Aorta (tissue), 5 donors: ENCODE data around the gene PTPRG. TPM values are rescaled to one million over a fixed set of nuclear protein-coding genes. Genes with fewer than 3 reads are reported as not detected.

Experiments used
- ATAC-seq: fragments of 200-7000 bp; cut with Tn5 transposase; one replicate; pipeline ENCODE4 v1.9.1; 2022; ENCODE audit warnings: moderate library complexity; ENCODE audit not compliant: low FRiP score
- DNase-seq, 2 donors: peaks; one replicate each; pipeline ENCODE4 v3.0.0-alpha.2; 2020
- H3K27ac ChIP-seq, 2 donors: one replicate each; pipeline ENCODE4 v1.5.1; 2013; ENCODE audit warnings: low read length in 2 of 2, mild to moderate bottlenecking in 2 of 2, moderate library complexity in 2 of 2, control low read depth in 1 of 2, inconsistent platforms in 1 of 2, low read depth in 1 of 2
- H3K27me3 ChIP-seq, 2 donors: one replicate each; pipeline ENCODE4 v1.6.1; 2013; ENCODE audit warnings: control low read depth in 1 of 2, low read length in 1 of 2, mild to moderate bottlenecking in 1 of 2, moderate library complexity in 1 of 2; ENCODE audit not compliant: insufficient read depth in 2 of 2, control insufficient read depth in 1 of 2
- H3K36me3 ChIP-seq, 2 donors: one replicate each; pipeline ENCODE4 v1.6.1; 2013; ENCODE audit warnings: control low read depth in 1 of 2, low read length in 1 of 2, mild to moderate bottlenecking in 1 of 2; ENCODE audit not compliant: insufficient read depth in 2 of 2, control insufficient read depth in 1 of 2
- H3K4me1 ChIP-seq, 2 donors: one replicate each; pipeline ENCODE4 v1.6.1; 2013; ENCODE audit warnings: low read length in 2 of 2, control low read depth in 1 of 2, mild to moderate bottlenecking in 1 of 2, moderate library complexity in 1 of 2; ENCODE audit not compliant: insufficient read depth in 2 of 2, control insufficient read depth in 1 of 2
- H3K4me3 ChIP-seq, 2 donors: one replicate each; pipeline ENCODE4 v1.5.1; 2013; ENCODE audit warnings: low read length in 2 of 2, control low read depth in 1 of 2, mild to moderate bottlenecking in 1 of 2
- H3K9me3 ChIP-seq: one replicate; pipeline ENCODE4 v1.6.1; 2013; ENCODE audit warnings: mild to moderate bottlenecking, low read length; ENCODE audit not compliant: control insufficient read depth
- WGBS, 2 donors: extraction: QIAGEN DNeasy Blood & Tissue Kit; methylation state at CpG; one replicate each; pipeline ENCODE4 v1.1.7; 2013; 5-methylcytosine and 5-hydroxymethylcytosine counted together
- intact Hi-C, 2 donors: fragments of 100-400 bp; cut with DNase I; formaldehyde crosslinking; loops; one replicate each; pipeline versions ENCODE4 v1.14.2 to v1.15.0; 2022
- polyA plus RNA-seq, 2 donors: library from polyadenylated mRNA; stranded (reverse); fragments of 200-250 nt; gene quantifications; one replicate each; pipeline ENCODE4 v1.2.3, GENCODE V29; 2013
- total RNA-seq, 2 donors: library from RNA; stranded (reverse); fragmentation: NEBNext Ultra II Directional; extraction: Animal tissue kit (Norgen Biotek cat#: 25700); gene quantifications; one replicate each; pipeline ENCODE4 v1.2.1, GENCODE V29; 2021
- donor health status: healthy with polysubstance abuse.
- donor health status: Bipolar disorder and iron deficiency.
- donor health status: DM: no; HTN: no; CAD: no.
- donor health status: DM: no; HTN: no; CAD: no.
- donor health status: DM: yes; HTN: yes; CAD: no.

PTPRG gene
- total and polyA plus RNA-seq, 4 donors: 5.3 to 150 (median 52.4) TPM

- ATAC-seq: no peak
- H3K4me3 ChIP-seq: no peak overlapping the region
- no peaks in the 10 kb centered on the region for H3K36me3 ChIP-seq
- no peaks in the 10 kb centered on the region for H3K9me3 ChIP-seq
- intact Hi-C loops: no loop called here
- H3K27me3 ChIP-seq: no peaks in the 10 kb centered on the region
- peaks cover 4 to 7% of the 10 kb centered on the region in 2 donors for H3K4me1 ChIP-seq
- H3K27ac ChIP-seq: no peak overlapping the region
- 93 to 94% methylated on average over 6 of the region's 6 CpGs for WGBS, 2 donors
- no peak for DNase-seq
These were observed 105.4 kb downstream of the PTPRG start for GRCh38 chr3:61666615-61667330.

- Histone ChIP-seq H3K4me1 (peaks cover 4 to 7% of the 10 kb centered on the region in 2 donors), H3K9me3 (no peaks in the 10 kb centered on the region), H3K36me3 (no peaks in the 10 kb centered on the region), H3K27ac (no peak overlapping the region), H3K4me3 (no peak overlapping the region), H3K27me3 (no peaks in the 10 kb centered on the region)
- no peak for ATAC-seq
- no peak for DNase-seq
- WGBS, 2 donors: 92 to 93% methylated on average over 6 of the region's 6 CpGs
- intact Hi-C loops: no loop called here
These were observed 106.0 kb downstream of the PTPRG start for GRCh38 chr3:61667383-61667782.

GRCh38 chr3:61667814-61668213 lies 106.4 kb downstream of the PTPRG start:
- Histone ChIP-seq H3K4me1 (peaks cover 4 to 7% of the 10 kb centered on the region in 2 donors), H3K27me3 (no peaks in the 10 kb centered on the region), H3K36me3 (no peaks in the 10 kb centered on the region), H3K27ac (no peak overlapping the region), H3K9me3 (no peaks in the 10 kb centered on the region), H3K4me3 (no peak overlapping the region)
- DNase-seq (no peak), ATAC-seq (no peak)
- intact Hi-C loops: no loop called here

- intact Hi-C loops: no loop called here
- H3K27me3 ChIP-seq: no peaks in the 10 kb centered on the region
- DNase-seq (no peak), ATAC-seq (no peak)
- no peaks in the 10 kb centered on the region for H3K36me3 ChIP-seq
- H3K4me3 ChIP-seq: no peak overlapping the region
- H3K4me1 ChIP-seq: peaks cover 3 to 4% of the 10 kb centered on the region in 2 donors
- no peak overlapping the region for H3K27ac ChIP-seq
- no peaks in the 10 kb centered on the region for H3K9me3 ChIP-seq
- WGBS, 2 donors: 74 to 76% methylated on average over 5 of the region's 5 CpGs
These were observed 107.0 kb downstream of the PTPRG start for GRCh38 chr3:61668317-61668864.

GRCh38 chr3:61669203-61669602 lies 107.8 kb downstream of the PTPRG start:
- no peak for ATAC-seq
- 53 to 61% methylated on average over 3 of the region's 3 CpGs for WGBS, 2 donors
- Histone ChIP-seq H3K4me3 (no peak overlapping the region), H3K9me3 (no peaks in the 10 kb centered on the region), H3K36me3 (no peaks in the 10 kb centered on the region), H3K4me1 (peaks cover 3 to 4% of the 10 kb centered on the region in 2 donors), H3K27me3 (no peaks in the 10 kb centered on the region), H3K27ac (no peak overlapping the region)
- intact Hi-C loops: no loop called here
- DNase-seq: no peak

- intact Hi-C loops: no loop called here
- Histone ChIP-seq H3K4me1 (peaks cover 4 to 5% of the 10 kb centered on the region in 2 donors), H3K27me3 (no peaks in the 10 kb centered on the region), H3K27ac (no peak overlapping the region), H3K4me3 (no peak overlapping the region), H3K9me3 (no peaks in the 10 kb centered on the region), H3K36me3 (no peaks in the 10 kb centered on the region)
- 46 to 54% methylated on average over 6 of the region's 6 CpGs for WGBS, 2 donors
- DNase-seq (no peak), ATAC-seq (no peak)
These were observed 108.4 kb downstream of the PTPRG start for GRCh38 chr3:61669668-61670299.

GRCh38 chr3:61673651-61674050 lies 112.3 kb downstream of the PTPRG start:
- DNase-seq: no peak
- ATAC-seq: no peak
- H3K4me1 ChIP-seq: peaks cover 2 to 4% of the 10 kb centered on the region in 2 donors
- WGBS, 2 donors: 41 to 63% methylated on average over 3 of the region's 3 CpGs
- H3K27me3 ChIP-seq: no peaks in the 10 kb centered on the region
- H3K9me3 ChIP-seq: no peaks in the 10 kb centered on the region
- no peak overlapping the region for H3K4me3 ChIP-seq
- no peaks in the 10 kb centered on the region for H3K36me3 ChIP-seq
- H3K27ac ChIP-seq: no peak overlapping the region
- intact Hi-C loops: no loop called here

GRCh38 chr3:61674596-61674995 lies 113.2 kb downstream of the PTPRG start:
- 78 to 81% methylated on average over 1 of the region's 1 CpG for WGBS, 2 donors
- Histone ChIP-seq H3K4me3 (no peak overlapping the region), H3K27me3 (no peaks in the 10 kb centered on the region), H3K27ac (no peak overlapping the region), H3K9me3 (no peaks in the 10 kb centered on the region), H3K36me3 (no peaks in the 10 kb centered on the region), H3K4me1 (peaks cover 2 to 4% of the 10 kb centered on the region in 2 donors)
- DNase-seq: no peak
- intact Hi-C loops: no loop called here
- no peak for ATAC-seq

- Histone ChIP-seq H3K4me1 (peaks cover 2 to 3% of the 10 kb centered on the region in 2 donors), H3K36me3 (no peaks in the 10 kb centered on the region), H3K4me3 (no peak overlapping the region), H3K9me3 (no peaks in the 10 kb centered on the region), H3K27me3 (no peaks in the 10 kb centered on the region), H3K27ac (no peak overlapping the region)
- ATAC-seq: no peak
- intact Hi-C loops: no loop called here
- 90 to 96% methylated on average over 4 of the region's 4 CpGs for whole genome bisulfite sequencing, 2 donors
- DNase-seq: no peak
These were observed 117.7 kb downstream of the PTPRG start for GRCh38 chr3:61679026-61679425.
